ENCODE data around the gene DRC7.

The DRC7 gene

DNA sequence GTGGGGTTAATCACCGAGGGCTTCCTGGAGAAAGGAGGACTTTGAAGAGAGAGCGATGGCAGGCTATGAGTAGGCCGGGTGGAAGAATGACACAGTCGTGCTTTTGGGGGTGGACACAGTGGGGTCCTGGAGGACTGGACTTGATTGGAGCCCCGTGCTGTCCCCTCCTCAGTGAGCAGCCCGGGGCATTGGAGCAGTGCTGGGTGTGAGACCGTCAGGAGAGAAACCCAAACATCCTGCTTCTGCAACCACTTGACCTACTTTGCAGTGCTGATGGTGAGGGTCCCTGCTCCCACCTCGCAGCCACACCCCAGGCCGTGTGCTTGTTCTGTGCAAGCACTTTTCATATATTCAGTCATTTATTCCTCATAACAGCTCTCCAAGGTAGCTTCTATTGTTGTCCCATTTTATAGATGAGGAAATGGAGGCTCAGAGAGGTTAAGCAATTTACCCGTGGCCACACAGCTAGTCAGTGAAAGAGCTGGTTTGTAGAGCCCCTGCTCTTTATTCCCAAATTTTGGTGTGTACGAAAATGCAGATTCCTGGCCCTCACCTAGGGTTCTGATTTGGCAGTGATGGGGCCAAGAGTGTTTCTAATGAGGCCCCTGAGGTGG lies 38.2 kb upstream of the DRC7 start:
- Histone ChIP-seq H3K4me3 (no peak overlapping the region), H3K27ac (no peak overlapping the region)
- no peak for DNase-seq (ENCODE audit: low spot score)
- TF ChIP-seq, protein P1, sequence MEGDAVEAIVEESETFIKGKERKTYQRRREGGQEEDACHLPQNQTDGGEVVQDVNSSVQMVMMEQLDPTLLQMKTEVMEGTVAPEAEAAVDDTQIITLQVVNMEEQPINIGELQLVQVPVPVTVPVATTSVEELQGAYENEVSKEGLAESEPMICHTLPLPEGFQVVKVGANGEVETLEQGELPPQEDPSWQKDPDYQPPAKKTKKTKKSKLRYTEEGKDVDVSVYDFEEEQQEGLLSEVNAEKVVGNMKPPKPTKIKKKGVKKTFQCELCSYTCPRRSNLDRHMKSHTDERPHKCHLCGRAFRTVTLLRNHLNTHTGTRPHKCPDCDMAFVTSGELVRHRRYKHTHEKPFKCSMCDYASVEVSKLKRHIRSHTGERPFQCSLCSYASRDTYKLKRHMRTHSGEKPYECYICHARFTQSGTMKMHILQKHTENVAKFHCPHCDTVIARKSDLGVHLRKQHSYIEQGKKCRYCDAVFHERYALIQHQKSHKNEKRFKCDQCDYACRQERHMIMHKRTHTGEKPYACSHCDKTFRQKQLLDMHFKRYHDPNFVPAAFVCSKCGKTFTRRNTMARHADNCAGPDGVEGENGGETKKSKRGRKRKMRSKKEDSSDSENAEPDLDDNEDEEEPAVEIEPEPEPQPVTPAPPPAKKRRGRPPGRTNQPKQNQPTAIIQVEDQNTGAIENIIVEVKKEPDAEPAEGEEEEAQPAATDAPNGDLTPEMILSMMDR (IDR thresholded peaks at IDR 0.05), result no peak

DNA sequence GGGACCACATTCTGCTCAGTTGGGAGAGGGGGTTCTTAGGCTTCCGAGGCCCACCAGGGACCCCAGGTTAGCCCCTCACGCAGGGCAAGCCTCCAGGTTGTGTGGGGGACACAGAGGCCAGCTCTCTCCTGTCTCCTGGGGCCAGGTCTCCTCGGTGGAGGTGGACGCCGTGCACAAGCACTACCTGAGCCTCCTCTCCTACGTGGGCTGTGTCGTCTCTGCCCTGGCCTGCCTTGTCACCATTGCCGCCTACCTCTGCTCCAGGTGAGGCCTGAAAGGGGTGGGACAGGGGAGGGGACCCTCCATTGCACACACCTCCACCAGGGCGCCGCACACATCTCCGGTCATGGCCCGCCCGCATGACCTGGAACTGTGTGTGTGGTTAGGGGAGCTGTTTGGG lies 37.4 kb upstream of the DRC7 start:
- Histone ChIP-seq H3K4me3 (no peak overlapping the region), H3K27ac (no peak overlapping the region)
- TF ChIP-seq, protein P1 (IDR thresholded peaks at IDR 0.05), result no peak
- no peak for DNase-seq (ENCODE audit: low spot score)

- no peak overlapping the region for H3K27ac ChIP-seq
- no peak for DNase-seq (ENCODE audit: low spot score)
- TF ChIP-seq, protein P1 (IDR thresholded peaks at IDR 0.05), result no peak
These were observed 36.3 kb upstream of the DRC7 start for GRCh38 chr16:57658130-57658877.

GRCh38 chr16:57658878-57659674 lies 35.5 kb upstream of the DRC7 start:
- DNase-seq (ENCODE audit: low spot score), result no peak
- TF ChIP-seq, protein P1 (IDR thresholded peaks at IDR 0.05), result no peak
- no peak overlapping the region for H3K4me3 ChIP-seq
- H3K27ac ChIP-seq, result no peak overlapping the region

More at GRCh38 chr16:57658130-57658877, 36.3 kb upstream of the DRC7 start:
- H3K4me3 ChIP-seq, result no peak overlapping the region

- DNase-seq (ENCODE audit: low spot score), result no peak
- Histone ChIP-seq H3K4me3 (no peak overlapping the region), H3K27ac (no peak overlapping the region)
- TF ChIP-seq, protein P1 (IDR thresholded peaks at IDR 0.05), result no peak
These were observed 33.7 kb upstream of the DRC7 start for GRCh38 chr16:57660715-57661463.

DNA sequence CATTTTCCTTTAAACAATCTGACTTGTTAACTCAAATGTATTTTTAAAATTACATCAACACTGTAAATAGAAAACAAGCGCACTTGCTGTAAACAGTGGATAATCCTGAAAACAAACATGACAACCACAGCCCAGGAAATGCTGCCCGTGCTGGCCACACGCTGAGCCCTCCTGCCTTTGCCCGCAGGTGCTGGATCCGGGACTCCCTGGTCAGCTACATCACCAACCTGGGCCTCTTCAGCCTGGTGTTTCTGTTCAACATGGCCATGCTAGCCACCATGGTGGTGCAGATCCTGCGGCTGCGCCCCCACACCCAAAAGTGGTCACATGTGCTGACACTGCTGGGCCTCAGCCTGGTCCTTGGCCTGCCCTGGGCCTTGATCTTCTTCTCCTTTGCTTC lies 33.1 kb upstream of the DRC7 start:
- no peak overlapping the region for H3K4me3 ChIP-seq
- no peak for DNase-seq (ENCODE audit: low spot score)
- H3K27ac ChIP-seq, result no peak overlapping the region
- TF ChIP-seq, protein P1 (IDR thresholded peaks at IDR 0.05), result no peak
